ENCODE data around the gene CNOT9.

DNA sequence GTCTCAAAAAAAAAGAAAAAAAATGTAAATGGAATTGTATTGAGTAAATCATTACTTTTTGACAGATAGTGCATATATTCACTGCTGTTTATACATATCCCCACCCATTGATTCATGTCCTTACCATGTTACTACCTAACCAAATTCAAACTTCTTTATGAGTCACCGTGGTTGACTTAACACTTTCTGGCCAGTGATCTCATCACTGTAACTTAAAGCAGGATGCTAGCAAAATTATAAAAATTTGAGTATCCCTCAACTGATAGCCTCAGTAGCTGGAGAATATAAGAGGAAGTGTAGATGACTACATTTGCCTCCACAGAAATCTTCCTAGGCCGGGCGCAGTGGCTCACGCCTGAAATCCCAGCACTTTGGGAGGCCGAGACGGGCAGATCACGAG is 13.4 kb downstream of the CNOT9 start:
- TF ChIP-seq, protein P1, sequence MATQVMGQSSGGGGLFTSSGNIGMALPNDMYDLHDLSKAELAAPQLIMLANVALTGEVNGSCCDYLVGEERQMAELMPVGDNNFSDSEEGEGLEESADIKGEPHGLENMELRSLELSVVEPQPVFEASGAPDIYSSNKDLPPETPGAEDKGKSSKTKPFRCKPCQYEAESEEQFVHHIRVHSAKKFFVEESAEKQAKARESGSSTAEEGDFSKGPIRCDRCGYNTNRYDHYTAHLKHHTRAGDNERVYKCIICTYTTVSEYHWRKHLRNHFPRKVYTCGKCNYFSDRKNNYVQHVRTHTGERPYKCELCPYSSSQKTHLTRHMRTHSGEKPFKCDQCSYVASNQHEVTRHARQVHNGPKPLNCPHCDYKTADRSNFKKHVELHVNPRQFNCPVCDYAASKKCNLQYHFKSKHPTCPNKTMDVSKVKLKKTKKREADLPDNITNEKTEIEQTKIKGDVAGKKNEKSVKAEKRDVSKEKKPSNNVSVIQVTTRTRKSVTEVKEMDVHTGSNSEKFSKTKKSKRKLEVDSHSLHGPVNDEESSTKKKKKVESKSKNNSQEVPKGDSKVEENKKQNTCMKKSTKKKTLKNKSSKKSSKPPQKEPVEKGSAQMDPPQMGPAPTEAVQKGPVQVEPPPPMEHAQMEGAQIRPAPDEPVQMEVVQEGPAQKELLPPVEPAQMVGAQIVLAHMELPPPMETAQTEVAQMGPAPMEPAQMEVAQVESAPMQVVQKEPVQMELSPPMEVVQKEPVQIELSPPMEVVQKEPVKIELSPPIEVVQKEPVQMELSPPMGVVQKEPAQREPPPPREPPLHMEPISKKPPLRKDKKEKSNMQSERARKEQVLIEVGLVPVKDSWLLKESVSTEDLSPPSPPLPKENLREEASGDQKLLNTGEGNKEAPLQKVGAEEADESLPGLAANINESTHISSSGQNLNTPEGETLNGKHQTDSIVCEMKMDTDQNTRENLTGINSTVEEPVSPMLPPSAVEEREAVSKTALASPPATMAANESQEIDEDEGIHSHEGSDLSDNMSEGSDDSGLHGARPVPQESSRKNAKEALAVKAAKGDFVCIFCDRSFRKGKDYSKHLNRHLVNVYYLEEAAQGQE (IDR thresholded peaks at IDR 0.05; ENCODE audit: insufficient read depth in 1 of 2, low read depth in 2 of 2, low read length in 1 of 2) = no peak
- TF ChIP-seq TCF7L2 (IDR thresholded peaks at IDR 0.05; ENCODE audit: low read depth, low read length) = no peak
- TF ChIP-seq, protein P2, sequence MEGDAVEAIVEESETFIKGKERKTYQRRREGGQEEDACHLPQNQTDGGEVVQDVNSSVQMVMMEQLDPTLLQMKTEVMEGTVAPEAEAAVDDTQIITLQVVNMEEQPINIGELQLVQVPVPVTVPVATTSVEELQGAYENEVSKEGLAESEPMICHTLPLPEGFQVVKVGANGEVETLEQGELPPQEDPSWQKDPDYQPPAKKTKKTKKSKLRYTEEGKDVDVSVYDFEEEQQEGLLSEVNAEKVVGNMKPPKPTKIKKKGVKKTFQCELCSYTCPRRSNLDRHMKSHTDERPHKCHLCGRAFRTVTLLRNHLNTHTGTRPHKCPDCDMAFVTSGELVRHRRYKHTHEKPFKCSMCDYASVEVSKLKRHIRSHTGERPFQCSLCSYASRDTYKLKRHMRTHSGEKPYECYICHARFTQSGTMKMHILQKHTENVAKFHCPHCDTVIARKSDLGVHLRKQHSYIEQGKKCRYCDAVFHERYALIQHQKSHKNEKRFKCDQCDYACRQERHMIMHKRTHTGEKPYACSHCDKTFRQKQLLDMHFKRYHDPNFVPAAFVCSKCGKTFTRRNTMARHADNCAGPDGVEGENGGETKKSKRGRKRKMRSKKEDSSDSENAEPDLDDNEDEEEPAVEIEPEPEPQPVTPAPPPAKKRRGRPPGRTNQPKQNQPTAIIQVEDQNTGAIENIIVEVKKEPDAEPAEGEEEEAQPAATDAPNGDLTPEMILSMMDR (IDR thresholded peaks at IDR 0.05) = no peak

All from Panc1 (cell line).